Measurements from ENCODE around the gene C17orf78.
"Not testable (repeated sequence)": the region's sequence is repeated elsewhere in the genome, so short reads cannot be mapped to it uniquely, and the experiment has no call there.

The C17orf78 gene

GRCh38 chr17:37438141-37438540, 62.4 kb downstream of the C17orf78 start:
- no peak for DNase-seq (ENCODE audit: low read depth in 2 of 2)

GRCh38 chr17:37440424-37440823, 64.6 kb downstream of the C17orf78 start:
- no peak for DNase-seq (ENCODE audit: low read depth in 2 of 2)

GRCh38 chr17:37441369-37442014, 65.7 kb downstream of the C17orf78 start:
- DNase-seq (ENCODE audit: low read depth in 2 of 2): not testable (repeated sequence)

All from stimulated activated CD8-positive, alpha-beta memory T cell treated with anti-CD3 and anti-CD28 coated beads, Interleukin-2, amount 100 ng/mL, for 1 hour (primary cell).